HG03280 (cell line): ENCODE results near the gene OXNAD1.
"Not testable (repeated sequence)": the region's sequence is repeated elsewhere in the genome, so short reads cannot be mapped to it uniquely, and the experiment has no call there.

Source experiments
- ATAC-seq: cut with Tn5 transposase; IDR thresholded peaks from one replicate; pipeline ENCODE4 v1.9.1; 2021; ENCODE audit warnings: mild to moderate bottlenecking, moderate library complexity; ENCODE audit not compliant: unreplicated experiment

Gene OXNAD1

GRCh38 chr3:16303037-16303575 lies 38.1 kb downstream of the OXNAD1 start:
- ATAC-seq, result no peak

- ATAC-seq, result no peak
Measured at GRCh38 chr3:16304061-16305010, 39.3 kb downstream of the OXNAD1 start.

GRCh38 chr3:16305111-16305541 lies 40.1 kb downstream of the OXNAD1 start:
- ATAC-seq, result no peak

GRCh38 chr3:16307832-16308531 lies 43.0 kb downstream of the OXNAD1 start:
- ATAC-seq, result no peak

- ATAC-seq, result no peak
Measured at GRCh38 chr3:16308727-16309126, 43.7 kb downstream of the OXNAD1 start.

GRCh38 chr3:16309558-16309957 lies 44.5 kb downstream of the OXNAD1 start:
- ATAC-seq, result peak; percentile 82

- ATAC-seq, result not testable (repeated sequence)
Measured at GRCh38 chr3:16310486-16310885, 45.5 kb downstream of the OXNAD1 start.

GRCh38 chr3:16311960-16312451 lies 47.0 kb downstream of the OXNAD1 start:
- ATAC-seq, result peak; percentile 56

GRCh38 chr3:16313886-16314645 lies 49.1 kb downstream of the OXNAD1 start:
- no peak for ATAC-seq

- no peak for ATAC-seq
Measured at GRCh38 chr3:16315623-16316022, 50.6 kb downstream of the OXNAD1 start.

GRCh38 chr3:16316396-16316795 lies 51.4 kb downstream of the OXNAD1 start:
- ATAC-seq, result no peak

GRCh38 chr3:16316847-16317560 lies 52.0 kb downstream of the OXNAD1 start:
- ATAC-seq, result no peak

GRCh38 chr3:16317561-16317945 lies 52.5 kb downstream of the OXNAD1 start:
- ATAC-seq, result no peak

- no peak for ATAC-seq
Measured at GRCh38 chr3:16318176-16318575, 53.2 kb downstream of the OXNAD1 start.

GRCh38 chr3:16319307-16319706 lies 54.3 kb downstream of the OXNAD1 start:
- no peak for ATAC-seq

GRCh38 chr3:16319723-16320122 lies 54.7 kb downstream of the OXNAD1 start:
- ATAC-seq, result no peak

GRCh38 chr3:16320711-16321110 lies 55.7 kb downstream of the OXNAD1 start:
- no peak for ATAC-seq

GRCh38 chr3:16322189-16322588 lies 57.2 kb downstream of the OXNAD1 start:
- ATAC-seq, result no peak

GRCh38 chr3:16323737-16324136 lies 58.7 kb downstream of the OXNAD1 start:
- no peak for ATAC-seq

GRCh38 chr3:16325850-16326249 lies 60.8 kb downstream of the OXNAD1 start:
- ATAC-seq, result no peak
